Measurements from ENCODE around the gene PAK4.

PAK4 gene

GRCh38 chr19:39163621-39164020, 38.0 kb downstream of the PAK4 start:
- Histone ChIP-seq H3K4me1 (ENCODE audit: control extremely low read depth in 1 of 4, control insufficient read depth in 4 of 4, insufficient read depth in 4 of 4, low read length in 3 of 4) (peaks cover 0 to 12% (median 1%) of the 10 kb centered on the region in 4 experiments), H3K4me3 (ENCODE audit: control insufficient read depth in 1 of 7, extremely low read depth in 1 of 7, insufficient read depth in 4 of 7, low read depth in 2 of 7, low read length in 6 of 7) (no peak overlapping the region), H3K36me3 (ENCODE audit: control insufficient read depth in 4 of 4, insufficient read depth in 4 of 4, low read length in 3 of 4) (peaks cover 0 to 2% (median 1%) of the 10 kb centered on the region in 4 experiments), H3K27me3 (replicated peaks in 2 of 5; ENCODE audit: control insufficient read depth in 4 of 5, insufficient read depth in 5 of 5, low read length in 4 of 5) (no peaks in the 10 kb centered on the region), H3K27ac (ENCODE audit: insufficient read depth in 1 of 2, low read depth in 1 of 2, low read length in 2 of 2, poor library complexity in 1 of 2, severe bottlenecking in 2 of 2) (no peak overlapping the region), H3K9me3 (ENCODE audit: control extremely low read depth in 1 of 5, control insufficient read depth in 4 of 5, insufficient read depth in 2 of 5, low read depth in 1 of 5, low read length in 4 of 5) (no peaks in the 10 kb centered on the region)
- CTCF ChIA-PET: no interaction called here
- 99% methylated on average over 6 of the region's 9 CpGs for WGBS (ENCODE audit: insufficient coverage)
- POLR2A ChIA-PET: no interaction called here
- DNase-seq: no peak

GRCh38 chr19:39164289-39164688, 38.7 kb downstream of the PAK4 start:
- no peak overlapping the region for H3K27ac ChIP-seq (ENCODE audit: insufficient read depth in 1 of 2, low read depth in 1 of 2, low read length in 2 of 2, poor library complexity in 1 of 2, severe bottlenecking in 2 of 2)
- H3K27me3 ChIP-seq (replicated peaks in 2 of 5; ENCODE audit: control insufficient read depth in 4 of 5, insufficient read depth in 5 of 5, low read length in 4 of 5): no peaks in the 10 kb centered on the region
- CTCF ChIA-PET: no interaction called here

GRCh38 chr19:39165857-39166256, 40.3 kb downstream of the PAK4 start:
- POLR2A ChIA-PET: no interaction called here
- WGBS (ENCODE audit: insufficient coverage): 100% methylated on average over 1 of the region's 7 CpGs

More at GRCh38 chr19:39164289-39164688, 38.7 kb downstream of the PAK4 start:
- Histone ChIP-seq H3K9me3 (ENCODE audit: control extremely low read depth in 1 of 5, control insufficient read depth in 4 of 5, insufficient read depth in 2 of 5, low read depth in 1 of 5, low read length in 4 of 5) (no peaks in the 10 kb centered on the region), H3K4me1 (ENCODE audit: control extremely low read depth in 1 of 4, control insufficient read depth in 4 of 4, insufficient read depth in 4 of 4, low read length in 3 of 4) (peaks cover 0 to 12% (median 1%) of the 10 kb centered on the region in 4 experiments), H3K4me3 (ENCODE audit: control insufficient read depth in 1 of 7, extremely low read depth in 1 of 7, insufficient read depth in 4 of 7, low read depth in 2 of 7, low read length in 6 of 7) (no peak overlapping the region), H3K36me3 (ENCODE audit: control insufficient read depth in 4 of 4, insufficient read depth in 4 of 4, low read length in 3 of 4) (peaks cover 2 to 5% (median 3%) of the 10 kb centered on the region in 4 experiments)
- 94% methylated on average over 5 of the region's 6 CpGs for WGBS (ENCODE audit: insufficient coverage)
- POLR2A ChIA-PET: no interaction called here
- DNase-seq: no peak

GRCh38 chr19:39166571-39167391, 41.2 kb downstream of the PAK4 start:
- Histone ChIP-seq H3K27me3 (replicated peaks in 2 of 5; ENCODE audit: control insufficient read depth in 4 of 5, insufficient read depth in 5 of 5, low read length in 4 of 5) (no peaks in the 10 kb centered on the region), H3K9me3 (ENCODE audit: control extremely low read depth in 1 of 5, control insufficient read depth in 4 of 5, insufficient read depth in 2 of 5, low read depth in 1 of 5, low read length in 4 of 5) (no peaks in the 10 kb centered on the region), H3K4me3 (ENCODE audit: control insufficient read depth in 1 of 7, extremely low read depth in 1 of 7, insufficient read depth in 4 of 7, low read depth in 2 of 7, low read length in 6 of 7) (no peak overlapping the region), H3K4me1 (ENCODE audit: control extremely low read depth in 1 of 4, control insufficient read depth in 4 of 4, insufficient read depth in 4 of 4, low read length in 3 of 4) (no peaks in the 10 kb centered on the region), H3K36me3 (ENCODE audit: control insufficient read depth in 4 of 4, insufficient read depth in 4 of 4, low read length in 3 of 4) (peaks cover 9 to 17% (median 14%) of the 10 kb centered on the region in 4 experiments), H3K27ac (ENCODE audit: insufficient read depth in 1 of 2, low read depth in 1 of 2, low read length in 2 of 2, poor library complexity in 1 of 2, severe bottlenecking in 2 of 2) (no peak overlapping the region)
- ChIA-PET POLR2A (no interaction called here), CTCF (interaction anchor here (0.8 kb wide), 1 partner anchor 47 kb away, joined by 3 read pairs; no protein-coding TSS in a partner anchor)
- WGBS (ENCODE audit: insufficient coverage): 94% methylated on average over 18 of the region's 24 CpGs
- DNase-seq: no peak

More at GRCh38 chr19:39165857-39166256, 40.3 kb downstream of the PAK4 start:
- Histone ChIP-seq H3K9me3 (ENCODE audit: control extremely low read depth in 1 of 5, control insufficient read depth in 4 of 5, insufficient read depth in 2 of 5, low read depth in 1 of 5, low read length in 4 of 5) (no peaks in the 10 kb centered on the region), H3K4me3 (ENCODE audit: control insufficient read depth in 1 of 7, extremely low read depth in 1 of 7, insufficient read depth in 4 of 7, low read depth in 2 of 7, low read length in 6 of 7) (no peak overlapping the region), H3K36me3 (ENCODE audit: control insufficient read depth in 4 of 4, insufficient read depth in 4 of 4, low read length in 3 of 4) (peaks cover 5 to 13% (median 11%) of the 10 kb centered on the region in 4 experiments), H3K4me1 (ENCODE audit: control extremely low read depth in 1 of 4, control insufficient read depth in 4 of 4, insufficient read depth in 4 of 4, low read length in 3 of 4) (peaks cover 0 to 3% (median under 1%) of the 10 kb centered on the region in 4 experiments), H3K27me3 (replicated peaks in 2 of 5; ENCODE audit: control insufficient read depth in 4 of 5, insufficient read depth in 5 of 5, low read length in 4 of 5) (no peaks in the 10 kb centered on the region), H3K27ac (ENCODE audit: insufficient read depth in 1 of 2, low read depth in 1 of 2, low read length in 2 of 2, poor library complexity in 1 of 2, severe bottlenecking in 2 of 2) (no peak overlapping the region)
- no peak for DNase-seq
- CTCF ChIA-PET: no interaction called here

GRCh38 chr19:39167461-39168257, 42.1 kb downstream of the PAK4 start:
- Histone ChIP-seq H3K27me3 (replicated peaks in 2 of 5; ENCODE audit: control insufficient read depth in 4 of 5, insufficient read depth in 5 of 5, low read length in 4 of 5) (no peaks in the 10 kb centered on the region), H3K27ac (ENCODE audit: insufficient read depth in 1 of 2, low read depth in 1 of 2, low read length in 2 of 2, poor library complexity in 1 of 2, severe bottlenecking in 2 of 2) (no peak overlapping the region), H3K36me3 (ENCODE audit: control insufficient read depth in 4 of 4, insufficient read depth in 4 of 4, low read length in 3 of 4) (peaks cover 9 to 24% (median 18%) of the 10 kb centered on the region in 4 experiments), H3K4me1 (ENCODE audit: control extremely low read depth in 1 of 4, control insufficient read depth in 4 of 4, insufficient read depth in 4 of 4, low read length in 3 of 4) (peaks cover 0 to 2% (median 0%) of the 10 kb centered on the region in 4 experiments), H3K9me3 (ENCODE audit: control extremely low read depth in 1 of 5, control insufficient read depth in 4 of 5, insufficient read depth in 2 of 5, low read depth in 1 of 5, low read length in 4 of 5) (no peaks in the 10 kb centered on the region), H3K4me3 (ENCODE audit: control insufficient read depth in 1 of 7, extremely low read depth in 1 of 7, insufficient read depth in 4 of 7, low read depth in 2 of 7, low read length in 6 of 7) (no peak overlapping the region)
- no peak for DNase-seq
- WGBS (ENCODE audit: insufficient coverage): 93% methylated on average over 16 of the region's 25 CpGs
- POLR2A ChIA-PET: no interaction called here
- CTCF ChIA-PET: no interaction called here

GRCh38 chr19:39168258-39169142, 42.9 kb downstream of the PAK4 start:
- no peaks in the 10 kb centered on the region for H3K27me3 ChIP-seq (replicated peaks in 2 of 5; ENCODE audit: control insufficient read depth in 4 of 5, insufficient read depth in 5 of 5, low read length in 4 of 5)
- no peak overlapping the region for H3K27ac ChIP-seq (ENCODE audit: insufficient read depth in 1 of 2, low read depth in 1 of 2, low read length in 2 of 2, poor library complexity in 1 of 2, severe bottlenecking in 2 of 2)
- no peak for DNase-seq
- no peak overlapping the region for H3K4me3 ChIP-seq (ENCODE audit: control insufficient read depth in 1 of 7, extremely low read depth in 1 of 7, insufficient read depth in 4 of 7, low read depth in 2 of 7, low read length in 6 of 7)
- peaks cover 0 to 2% (median 0%) of the 10 kb centered on the region in 4 experiments for H3K4me1 ChIP-seq (ENCODE audit: control extremely low read depth in 1 of 4, control insufficient read depth in 4 of 4, insufficient read depth in 4 of 4, low read length in 3 of 4)
- no peaks in the 10 kb centered on the region for H3K9me3 ChIP-seq (ENCODE audit: control extremely low read depth in 1 of 5, control insufficient read depth in 4 of 5, insufficient read depth in 2 of 5, low read depth in 1 of 5, low read length in 4 of 5)
- peaks cover 9 to 29% (median 18%) of the 10 kb centered on the region in 4 experiments for H3K36me3 ChIP-seq (ENCODE audit: control insufficient read depth in 4 of 4, insufficient read depth in 4 of 4, low read length in 3 of 4)
- WGBS (ENCODE audit: insufficient coverage): 97% methylated on average over 20 of the region's 23 CpGs
- CTCF ChIA-PET: no interaction called here
- POLR2A ChIA-PET: no interaction called here

Measured in common myeloid progenitor, CD34-positive (primary cell).